Stimulated activated CD4-positive, alpha-beta T cell treated with anti-CD3 and anti-CD28 coated beads, Interleukin-4, amount 100 ng/mL, for 1 hour (primary cell): ENCODE results near the gene THEM4.

Experiments used
- DNase-seq: peaks from one replicate; pipeline ENCODE4 v3.0.0-alpha.2; 2020

THEM4 gene

GRCh38 chr1:151909167-151910149 is at the start of gene THEM4:
Gene THEM4 (minus strand): TSS chr1:151909511. CDS start chr1:151909458, 53 bp downstream.
- DNase-seq, result peak; percentile 98

- no peak for DNase-seq
Observed at GRCh38 chr1:151958959-151959358, 49.6 kb upstream of the THEM4 start.

GRCh38 chr1:151956957-151957497 is 47.7 kb upstream of the THEM4 start:
- DNase-seq, result no peak

- no peak for DNase-seq
Observed at GRCh38 chr1:151953409-151954094, 44.2 kb upstream of the THEM4 start.

- no peak for DNase-seq
Observed at GRCh38 chr1:151952811-151953210, 43.5 kb upstream of the THEM4 start.

- no peak for DNase-seq
Observed at GRCh38 chr1:151949371-151950193, 40.3 kb upstream of the THEM4 start.

- no peak for DNase-seq
Observed at GRCh38 chr1:151948506-151948905, 39.2 kb upstream of the THEM4 start.

- no peak for DNase-seq
Observed at GRCh38 chr1:151947140-151947539, 37.8 kb upstream of the THEM4 start.

GRCh38 chr1:151945725-151946722 is 36.7 kb upstream of the THEM4 start:
- DNase-seq, result peak; percentile 50

- DNase-seq, result no peak
Observed at GRCh38 chr1:151944857-151945575, 35.7 kb upstream of the THEM4 start.

- no peak for DNase-seq
Observed at GRCh38 chr1:151944126-151944856, 35.0 kb upstream of the THEM4 start.

GRCh38 chr1:151943591-151943990 is 34.3 kb upstream of the THEM4 start:
- DNase-seq, result no peak

GRCh38 chr1:151942882-151943281 is 33.6 kb upstream of the THEM4 start:
- DNase-seq, result no peak

- no peak for DNase-seq
Observed at GRCh38 chr1:151940541-151940940, 31.2 kb upstream of the THEM4 start.

GRCh38 chr1:151939779-151940178 is 30.5 kb upstream of the THEM4 start:
- DNase-seq, result no peak

- no peak for DNase-seq
Observed at GRCh38 chr1:151939141-151939540, 29.8 kb upstream of the THEM4 start.

- no peak for DNase-seq
Observed at GRCh38 chr1:151936653-151937052, 27.3 kb upstream of the THEM4 start.

- DNase-seq, result no peak
Observed at GRCh38 chr1:151935894-151936602, 26.7 kb upstream of the THEM4 start.

GRCh38 chr1:151935154-151935553 is 25.8 kb upstream of the THEM4 start:
- DNase-seq, result no peak
